ENCODE measurements around the gene MGRN1.

DNA sequence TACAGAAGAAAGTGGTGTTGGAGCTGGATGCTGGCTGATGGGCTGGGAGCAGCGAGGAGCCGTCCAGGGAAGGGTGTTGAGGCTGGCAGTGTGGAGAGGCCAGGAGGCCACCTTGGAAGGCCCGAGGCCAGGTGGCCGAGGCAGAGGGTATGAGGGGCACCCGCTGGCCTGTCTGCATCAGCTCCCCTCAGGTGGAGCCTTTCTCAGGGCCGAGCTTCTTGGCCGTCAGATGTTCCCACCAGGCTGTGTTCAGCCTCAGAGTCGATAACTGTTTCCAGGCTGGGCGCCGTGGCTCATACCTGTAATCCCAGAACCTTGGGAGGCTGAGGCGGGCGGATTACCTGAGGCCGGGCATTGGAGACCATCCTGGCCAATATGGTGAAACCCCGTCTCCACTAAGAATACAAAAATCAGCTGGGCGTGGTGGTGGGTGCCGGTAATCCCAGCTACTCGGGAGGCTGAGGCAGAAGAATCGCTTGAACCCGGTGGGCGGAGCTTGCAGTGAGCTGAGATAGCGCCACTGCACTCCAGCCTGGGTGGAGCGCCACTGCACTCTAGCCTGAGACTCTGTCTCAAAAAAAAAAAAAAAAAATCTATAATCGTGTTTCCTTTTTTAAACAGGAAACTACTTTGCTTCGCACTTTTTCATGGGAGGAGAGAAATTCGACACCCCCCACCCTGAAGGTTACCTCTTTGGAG lies 25.3 kb downstream of the MGRN1 start:
- TF ChIP-seq CTCF (conservative IDR thresholded peaks at IDR 0.05 in 1 of 2, IDR thresholded peaks at IDR 0.05 in 1 of 2; ENCODE audit: low read depth in 1 of 2, low read length in 2 of 2), result no peak
- no peak for TF ChIP-seq EZH2 (IDR thresholded peaks at IDR 0.05; ENCODE audit: low read length, missing control alignments)

Measured in fibroblast of lung (primary cell).